ENCODE data around the gene DOCK1.

The DOCK1 gene

DNA sequence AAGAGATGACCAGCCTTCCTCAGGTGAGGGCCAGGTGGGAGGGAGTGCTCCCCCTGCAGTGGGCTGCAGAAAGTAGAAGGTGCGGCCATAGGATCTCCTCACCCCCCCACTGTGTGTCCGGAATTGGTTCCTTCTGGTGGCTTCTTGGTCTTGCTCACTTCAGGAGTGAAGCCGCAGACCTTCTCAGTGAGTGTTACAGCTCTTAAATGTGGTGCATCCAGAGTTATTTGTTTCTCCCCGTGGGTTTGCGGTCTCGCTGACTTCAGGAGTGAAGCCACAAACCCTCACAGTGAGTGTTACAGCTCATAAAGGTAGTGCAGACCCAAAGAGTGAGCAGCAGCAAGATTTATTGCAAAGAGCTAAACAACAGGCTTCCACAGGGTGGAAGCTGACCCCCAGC lies 553.6 kb downstream of the DOCK1 start:
- no peaks in the 10 kb centered on the region for H3K9me3 ChIP-seq (ENCODE audit: control insufficient read depth, low read length)
- no peak overlapping the region for H3K4me3 ChIP-seq (ENCODE audit: low read length)
- no peaks in the 10 kb centered on the region for H3K4me1 ChIP-seq (ENCODE audit: control insufficient read depth, insufficient read depth, low read length)
- no peak overlapping the region for H3K9ac ChIP-seq (ENCODE audit: low read length)
- no peaks in the 10 kb centered on the region for H3K27me3 ChIP-seq (ENCODE audit: control insufficient read depth, insufficient read depth, low read length)
- no peaks in the 10 kb centered on the region for H3K36me3 ChIP-seq (ENCODE audit: control insufficient read depth, insufficient read depth, low read length)

DNA sequence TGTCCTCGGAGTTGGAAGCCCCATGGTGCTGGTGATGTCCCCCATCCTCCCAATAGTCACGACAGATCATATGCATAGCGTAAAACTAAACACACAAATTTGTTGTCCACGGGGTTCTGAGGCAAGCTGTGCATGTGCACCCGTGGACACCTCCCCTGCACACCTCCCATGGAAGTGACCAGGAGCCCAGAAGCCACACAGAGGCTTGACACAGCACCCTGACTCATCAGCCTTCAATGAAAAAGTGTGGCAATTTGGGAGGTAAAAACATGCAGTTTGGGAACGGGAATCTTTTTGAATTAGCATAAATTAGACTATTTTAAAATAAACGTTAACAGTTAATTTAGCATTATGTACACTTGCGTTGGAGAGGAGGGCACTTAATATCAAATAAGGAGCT lies 554.7 kb downstream of the DOCK1 start:
- no peak overlapping the region for H3K9ac ChIP-seq (ENCODE audit: low read length)
- no peaks in the 10 kb centered on the region for H3K27me3 ChIP-seq (ENCODE audit: control insufficient read depth, insufficient read depth, low read length)
- no peak overlapping the region for H3K4me3 ChIP-seq (ENCODE audit: low read length)
- no peaks in the 10 kb centered on the region for H3K9me3 ChIP-seq (ENCODE audit: control insufficient read depth, low read length)
- H3K36me3 ChIP-seq (ENCODE audit: control insufficient read depth, insufficient read depth, low read length) = no peaks in the 10 kb centered on the region
- H3K4me1 ChIP-seq (ENCODE audit: control insufficient read depth, insufficient read depth, low read length) = no peaks in the 10 kb centered on the region

DNA sequence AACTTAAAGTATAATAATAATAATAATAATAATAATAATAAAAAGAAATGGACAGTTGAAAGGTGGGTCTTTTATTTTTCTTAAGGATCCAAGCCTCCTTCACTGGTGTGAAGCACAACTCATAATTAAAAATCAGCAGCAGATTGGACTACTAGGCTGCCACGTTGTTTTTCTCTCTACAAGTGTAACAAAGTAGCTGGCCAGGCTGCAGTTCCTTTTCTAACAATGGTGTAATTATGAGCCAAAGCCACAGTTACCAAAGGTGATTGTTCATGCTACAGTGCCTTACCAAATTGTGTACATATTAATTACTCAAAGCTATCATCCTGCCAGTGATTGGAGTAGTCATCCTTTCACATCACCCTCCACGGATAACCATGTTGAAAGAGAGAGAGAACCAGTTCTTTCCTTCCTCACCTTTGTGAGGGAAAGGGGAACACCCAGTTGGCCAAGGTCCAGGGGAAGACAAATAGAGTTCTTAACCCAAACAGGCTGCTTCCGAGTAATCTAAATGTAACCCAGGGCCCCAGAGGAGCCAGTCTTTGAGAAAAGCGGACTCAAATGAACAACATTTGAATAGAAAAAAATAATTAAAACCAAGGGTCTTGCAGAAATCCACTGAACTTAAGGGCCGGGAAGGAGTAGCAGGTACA lies 557.5 kb downstream of the DOCK1 start:
- no peaks in the 10 kb centered on the region for H3K27me3 ChIP-seq (ENCODE audit: control insufficient read depth, insufficient read depth, low read length)
- no peak overlapping the region for H3K9ac ChIP-seq (ENCODE audit: low read length)
- no peaks in the 10 kb centered on the region for H3K36me3 ChIP-seq (ENCODE audit: control insufficient read depth, insufficient read depth, low read length)
- no peaks in the 10 kb centered on the region for H3K4me1 ChIP-seq (ENCODE audit: control insufficient read depth, insufficient read depth, low read length)
- no peaks in the 10 kb centered on the region for H3K9me3 ChIP-seq (ENCODE audit: control insufficient read depth, low read length)
- H3K4me3 ChIP-seq (ENCODE audit: low read length) = no peak overlapping the region

DNA sequence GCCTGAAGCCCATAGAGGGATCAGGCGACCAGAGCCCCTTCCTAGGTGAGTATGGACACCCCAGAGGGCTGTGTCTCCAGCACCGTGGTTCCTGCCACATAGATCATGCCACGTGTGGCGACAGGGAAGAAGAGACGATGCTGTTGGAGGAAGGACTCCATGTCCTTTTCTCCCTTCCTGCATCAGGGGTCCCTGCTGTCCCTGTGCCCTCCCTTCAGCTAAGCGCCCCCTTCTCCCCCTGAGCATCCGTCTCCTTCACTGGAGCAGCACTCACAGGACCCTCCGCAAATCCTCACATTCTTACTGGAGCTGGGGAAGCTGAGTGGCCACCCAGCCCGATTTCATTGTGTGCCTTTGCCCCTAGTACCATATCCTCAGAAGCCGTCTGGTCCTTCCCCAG lies 558.3 kb downstream of the DOCK1 start:
- Histone ChIP-seq H3K4me1 (ENCODE audit: control insufficient read depth, insufficient read depth, low read length) (no peaks in the 10 kb centered on the region), H3K27me3 (ENCODE audit: control insufficient read depth, insufficient read depth, low read length) (no peaks in the 10 kb centered on the region), H3K9ac (ENCODE audit: low read length) (no peak overlapping the region), H3K4me3 (ENCODE audit: low read length) (no peak overlapping the region), H3K9me3 (ENCODE audit: control insufficient read depth, low read length) (no peaks in the 10 kb centered on the region), H3K36me3 (ENCODE audit: control insufficient read depth, insufficient read depth, low read length) (no peaks in the 10 kb centered on the region)

DNA sequence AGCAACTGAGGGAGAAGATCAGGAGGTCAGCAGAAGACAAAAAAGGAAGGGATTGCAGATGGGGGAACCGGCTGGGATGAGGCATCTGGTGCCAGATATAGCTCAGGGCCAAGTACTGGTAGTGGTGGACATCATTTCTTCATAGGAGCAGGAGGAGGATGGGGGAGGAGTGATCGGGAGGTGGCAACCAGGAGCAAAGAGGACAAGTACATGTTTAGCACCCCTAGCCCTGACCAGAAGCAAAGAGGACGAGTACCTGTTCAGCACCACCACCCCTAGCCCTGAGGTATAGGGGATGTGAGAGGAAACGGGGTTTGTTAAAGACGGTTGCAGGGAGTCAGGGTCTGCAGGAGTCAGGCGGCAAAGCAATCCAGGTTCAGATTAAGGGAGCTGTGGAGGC lies 559.3 kb downstream of the DOCK1 start:
- Histone ChIP-seq H3K9ac (ENCODE audit: low read length) (no peak overlapping the region), H3K9me3 (ENCODE audit: control insufficient read depth, low read length) (no peaks in the 10 kb centered on the region)

DNA sequence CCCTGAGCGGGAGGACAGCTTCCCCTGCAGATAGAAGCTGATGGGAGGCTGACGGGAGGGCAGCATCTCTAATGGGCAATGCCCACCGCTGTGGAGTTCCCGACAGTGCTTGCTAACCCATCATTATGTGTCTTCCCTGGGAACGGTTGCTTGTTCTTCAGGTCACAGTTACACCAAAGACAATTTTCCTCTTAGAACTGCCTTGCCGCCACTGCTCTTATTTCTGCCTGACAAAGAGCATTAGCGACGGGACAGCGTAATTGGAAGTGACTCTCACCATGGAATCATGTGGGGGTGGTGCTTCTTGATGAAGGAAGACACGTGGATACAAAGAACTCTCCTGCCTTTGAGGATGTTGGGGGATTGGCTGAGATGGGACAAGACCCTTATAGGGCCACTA lies 562.6 kb downstream of the DOCK1 start:
- no peaks in the 10 kb centered on the region for H3K27me3 ChIP-seq (ENCODE audit: control insufficient read depth, insufficient read depth, low read length)
- H3K4me3 ChIP-seq (ENCODE audit: low read length) = no peak overlapping the region
- no peaks in the 10 kb centered on the region for H3K9me3 ChIP-seq (ENCODE audit: control insufficient read depth, low read length)
- H3K9ac ChIP-seq (ENCODE audit: low read length) = no peak overlapping the region
- H3K36me3 ChIP-seq (ENCODE audit: control insufficient read depth, insufficient read depth, low read length) = no peaks in the 10 kb centered on the region
- H3K4me1 ChIP-seq (ENCODE audit: control insufficient read depth, insufficient read depth, low read length) = no peaks in the 10 kb centered on the region

More for the DNA sequence above, 559.3 kb downstream of the DOCK1 start:
- no peaks in the 10 kb centered on the region for H3K36me3 ChIP-seq (ENCODE audit: control insufficient read depth, insufficient read depth, low read length)
- H3K4me3 ChIP-seq (ENCODE audit: low read length) = no peak overlapping the region
- H3K27me3 ChIP-seq (ENCODE audit: control insufficient read depth, insufficient read depth, low read length) = no peaks in the 10 kb centered on the region
- H3K4me1 ChIP-seq (ENCODE audit: control insufficient read depth, insufficient read depth, low read length) = no peaks in the 10 kb centered on the region

DNA sequence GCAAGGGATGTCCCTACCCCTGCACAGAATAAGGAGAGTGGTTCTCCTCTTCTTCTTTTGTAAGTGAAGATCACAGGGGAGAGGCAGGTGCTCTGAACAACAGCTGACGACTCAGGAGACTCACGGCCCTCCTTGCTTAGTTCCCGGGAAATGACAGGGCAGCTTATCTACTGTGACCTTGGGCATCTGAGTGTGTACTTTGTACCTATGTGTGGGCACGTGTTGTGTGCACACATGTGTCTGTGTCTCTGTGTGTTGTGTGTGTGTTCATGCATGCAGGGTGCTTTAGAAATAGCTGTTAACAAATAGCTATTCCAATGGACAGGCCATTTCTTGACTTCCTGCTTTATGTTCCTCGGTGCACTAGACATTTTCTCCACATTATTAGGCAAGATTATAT lies 563.4 kb downstream of the DOCK1 start:
- Histone ChIP-seq H3K4me3 (ENCODE audit: low read length) (no peak overlapping the region), H3K4me1 (ENCODE audit: control insufficient read depth, insufficient read depth, low read length) (no peaks in the 10 kb centered on the region), H3K9ac (ENCODE audit: low read length) (no peak overlapping the region), H3K9me3 (ENCODE audit: control insufficient read depth, low read length) (no peaks in the 10 kb centered on the region), H3K27me3 (ENCODE audit: control insufficient read depth, insufficient read depth, low read length) (no peaks in the 10 kb centered on the region), H3K36me3 (ENCODE audit: control insufficient read depth, insufficient read depth, low read length) (no peaks in the 10 kb centered on the region)

DNA sequence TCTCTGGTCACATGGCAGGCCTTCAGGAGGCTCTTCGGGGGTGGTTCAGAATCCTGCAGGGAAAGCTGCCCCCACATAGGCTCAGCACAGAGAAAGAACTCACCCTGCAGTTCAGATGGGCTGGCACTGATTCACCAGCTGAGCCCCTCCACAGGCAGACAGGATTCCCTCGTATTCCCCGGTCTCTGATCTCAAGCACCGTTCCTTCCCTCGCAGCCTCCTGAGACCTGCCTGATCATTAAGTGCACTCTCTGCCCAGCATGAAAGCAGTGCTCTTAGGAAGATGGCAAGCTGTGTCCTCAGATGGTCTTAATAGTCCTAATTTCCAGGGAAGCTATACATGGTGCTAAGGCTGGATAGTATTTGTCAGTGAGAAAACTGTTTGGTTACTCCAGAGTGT lies 565.7 kb downstream of the DOCK1 start:
- Histone ChIP-seq H3K4me1 (ENCODE audit: control insufficient read depth, insufficient read depth, low read length) (no peaks in the 10 kb centered on the region), H3K36me3 (ENCODE audit: control insufficient read depth, insufficient read depth, low read length) (no peaks in the 10 kb centered on the region), H3K9me3 (ENCODE audit: control insufficient read depth, low read length) (no peaks in the 10 kb centered on the region), H3K9ac (ENCODE audit: low read length) (no peak overlapping the region), H3K4me3 (ENCODE audit: low read length) (no peak overlapping the region), H3K27me3 (ENCODE audit: control insufficient read depth, insufficient read depth, low read length) (no peaks in the 10 kb centered on the region)

DNA sequence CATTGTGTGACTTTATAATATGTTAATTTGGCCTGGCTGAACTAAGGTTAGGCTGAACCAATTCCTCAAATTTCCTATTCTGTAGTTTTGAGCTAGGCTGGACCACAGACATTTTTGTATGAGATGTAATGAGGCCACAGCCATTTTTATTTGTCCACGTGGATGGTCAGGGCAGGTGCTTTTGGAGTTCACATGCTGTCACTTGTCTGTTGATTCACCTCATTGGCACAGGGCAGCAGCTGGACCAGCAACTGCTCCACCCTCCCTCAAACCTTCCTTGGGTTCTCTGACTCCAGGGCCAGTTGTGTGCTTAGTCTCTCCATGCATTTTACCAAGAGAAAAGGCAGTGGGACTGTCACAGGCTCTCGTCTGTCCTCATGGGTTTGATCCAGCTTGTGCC lies 567.7 kb downstream of the DOCK1 start:
- no peaks in the 10 kb centered on the region for H3K4me1 ChIP-seq (ENCODE audit: control insufficient read depth, insufficient read depth, low read length)
- no peak overlapping the region for H3K9ac ChIP-seq (ENCODE audit: low read length)
- no peaks in the 10 kb centered on the region for H3K36me3 ChIP-seq (ENCODE audit: control insufficient read depth, insufficient read depth, low read length)
- no peaks in the 10 kb centered on the region for H3K27me3 ChIP-seq (ENCODE audit: control insufficient read depth, insufficient read depth, low read length)
- H3K4me3 ChIP-seq (ENCODE audit: low read length) = no peak overlapping the region
- no peaks in the 10 kb centered on the region for H3K9me3 ChIP-seq (ENCODE audit: control insufficient read depth, low read length)

DNA sequence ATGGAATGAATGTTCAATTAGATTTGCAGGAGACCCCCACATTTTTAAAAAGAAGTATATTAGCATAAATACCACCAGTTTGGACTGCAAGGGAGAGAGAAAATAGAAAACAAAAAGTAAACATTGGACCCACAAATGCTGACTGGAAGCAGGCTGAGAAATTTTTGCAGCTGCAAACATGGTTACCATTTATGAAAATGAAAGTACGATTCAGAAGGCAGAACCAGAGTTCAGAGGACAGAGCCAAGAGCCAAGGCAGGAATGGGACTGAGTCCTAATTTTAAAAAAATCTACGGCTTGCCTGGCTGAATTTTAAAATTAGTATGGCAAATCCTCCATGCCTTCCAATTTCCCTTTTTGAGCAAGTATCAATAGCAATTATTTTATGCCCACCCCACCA lies 569.3 kb downstream of the DOCK1 start:
- H3K4me1 ChIP-seq (ENCODE audit: control insufficient read depth, insufficient read depth, low read length) = no peaks in the 10 kb centered on the region
- H3K4me3 ChIP-seq (ENCODE audit: low read length) = no peak overlapping the region
- H3K36me3 ChIP-seq (ENCODE audit: control insufficient read depth, insufficient read depth, low read length) = no peaks in the 10 kb centered on the region
- H3K27me3 ChIP-seq (ENCODE audit: control insufficient read depth, insufficient read depth, low read length) = no peaks in the 10 kb centered on the region
- no peaks in the 10 kb centered on the region for H3K9me3 ChIP-seq (ENCODE audit: control insufficient read depth, low read length)
- H3K9ac ChIP-seq (ENCODE audit: low read length) = no peak overlapping the region

DNA sequence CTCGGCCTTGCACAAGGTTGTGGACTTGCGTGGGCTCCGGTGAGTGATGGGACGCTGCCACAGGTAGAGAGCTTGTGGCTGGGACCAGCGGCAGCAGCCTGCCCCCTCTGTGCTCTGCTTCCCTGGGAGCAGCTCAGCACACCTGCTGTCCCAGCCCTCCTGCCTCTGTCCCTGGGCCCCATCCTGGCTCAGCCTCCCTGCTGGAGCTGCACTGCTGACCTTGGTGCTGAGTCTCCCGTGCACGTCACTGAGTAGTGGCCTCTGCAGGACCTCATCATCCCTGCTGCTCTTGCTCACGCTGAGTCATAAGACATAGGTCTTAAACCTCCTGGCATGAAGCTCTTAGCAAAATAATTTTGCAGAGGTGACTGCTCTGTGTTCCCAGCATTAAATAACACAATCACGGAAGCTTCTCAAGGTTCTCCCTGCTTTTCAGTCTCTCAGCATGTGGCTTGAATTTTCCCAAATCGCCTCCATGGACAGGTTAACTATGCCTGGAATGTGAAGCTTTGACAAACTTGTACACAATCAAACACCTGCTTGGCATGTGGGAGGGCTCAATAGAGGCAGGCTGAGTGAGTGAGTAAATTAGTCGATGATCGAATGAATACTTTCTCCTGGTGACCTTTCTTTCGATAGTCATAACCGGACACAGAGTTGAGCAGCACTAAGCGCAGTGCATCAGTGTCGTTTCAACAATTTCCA lies 580.1 kb downstream of the DOCK1 start:
- no peak overlapping the region for H3K9ac ChIP-seq (ENCODE audit: low read length)
- H3K4me1 ChIP-seq (ENCODE audit: control insufficient read depth, insufficient read depth, low read length) = no peaks in the 10 kb centered on the region

DNA sequence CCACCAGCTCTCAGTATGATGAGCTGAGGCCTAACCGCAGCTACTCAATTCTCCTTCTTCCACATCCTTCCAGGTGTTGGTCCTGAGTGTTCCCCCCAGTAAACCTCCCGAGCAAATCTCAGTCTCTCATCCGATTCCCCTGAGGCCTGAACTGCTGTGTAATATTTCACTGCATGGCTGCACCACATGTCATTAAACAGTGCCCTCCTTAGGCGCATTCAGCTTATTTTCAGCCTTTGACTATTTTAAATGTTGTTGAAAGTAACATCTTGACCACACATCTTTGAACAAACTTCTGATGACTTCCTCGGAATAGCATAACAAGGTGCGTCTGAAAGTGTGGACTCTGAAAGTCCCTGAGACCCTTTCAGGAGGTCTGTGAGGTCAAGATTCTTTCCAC lies 581.1 kb downstream of the DOCK1 start:
- no peaks in the 10 kb centered on the region for H3K27me3 ChIP-seq (ENCODE audit: control insufficient read depth, insufficient read depth, low read length)
- no peaks in the 10 kb centered on the region for H3K4me1 ChIP-seq (ENCODE audit: control insufficient read depth, insufficient read depth, low read length)
- no peaks in the 10 kb centered on the region for H3K36me3 ChIP-seq (ENCODE audit: control insufficient read depth, insufficient read depth, low read length)
- H3K9me3 ChIP-seq (ENCODE audit: control insufficient read depth, low read length) = no peaks in the 10 kb centered on the region
- no peak overlapping the region for H3K9ac ChIP-seq (ENCODE audit: low read length)
- H3K4me3 ChIP-seq (ENCODE audit: low read length) = no peak overlapping the region

More for the DNA sequence above, 580.1 kb downstream of the DOCK1 start:
- no peaks in the 10 kb centered on the region for H3K9me3 ChIP-seq (ENCODE audit: control insufficient read depth, low read length)
- H3K27me3 ChIP-seq (ENCODE audit: control insufficient read depth, insufficient read depth, low read length) = no peaks in the 10 kb centered on the region
- H3K36me3 ChIP-seq (ENCODE audit: control insufficient read depth, insufficient read depth, low read length) = no peaks in the 10 kb centered on the region
- no peak overlapping the region for H3K4me3 ChIP-seq (ENCODE audit: low read length)
